ENCODE data around the gene MYOCD.
"Not testable (repeated sequence)": the region's sequence is repeated elsewhere in the genome, so short reads cannot be mapped to it uniquely, and the experiment has no call there.

DNA sequence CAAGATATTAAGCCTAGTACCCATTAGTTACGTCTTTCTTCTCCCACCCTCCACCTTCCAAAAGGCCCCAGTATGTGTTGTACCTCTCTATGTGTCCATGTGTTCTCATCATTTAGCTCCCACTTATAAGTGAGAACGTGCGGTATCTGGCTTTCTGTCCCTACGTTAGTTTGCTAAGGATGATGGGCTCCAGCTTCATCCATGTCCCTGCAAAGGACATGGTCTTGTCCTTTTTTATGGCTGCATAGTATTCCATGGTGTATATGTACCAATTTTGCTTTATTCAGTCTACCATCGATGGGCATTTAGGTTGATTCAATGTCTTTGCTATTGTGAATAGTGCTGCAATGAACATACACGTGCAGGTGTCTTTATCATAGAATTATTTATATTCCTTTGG is 29.7 kb upstream of the MYOCD start:
- TF ChIP-seq, protein P1, sequence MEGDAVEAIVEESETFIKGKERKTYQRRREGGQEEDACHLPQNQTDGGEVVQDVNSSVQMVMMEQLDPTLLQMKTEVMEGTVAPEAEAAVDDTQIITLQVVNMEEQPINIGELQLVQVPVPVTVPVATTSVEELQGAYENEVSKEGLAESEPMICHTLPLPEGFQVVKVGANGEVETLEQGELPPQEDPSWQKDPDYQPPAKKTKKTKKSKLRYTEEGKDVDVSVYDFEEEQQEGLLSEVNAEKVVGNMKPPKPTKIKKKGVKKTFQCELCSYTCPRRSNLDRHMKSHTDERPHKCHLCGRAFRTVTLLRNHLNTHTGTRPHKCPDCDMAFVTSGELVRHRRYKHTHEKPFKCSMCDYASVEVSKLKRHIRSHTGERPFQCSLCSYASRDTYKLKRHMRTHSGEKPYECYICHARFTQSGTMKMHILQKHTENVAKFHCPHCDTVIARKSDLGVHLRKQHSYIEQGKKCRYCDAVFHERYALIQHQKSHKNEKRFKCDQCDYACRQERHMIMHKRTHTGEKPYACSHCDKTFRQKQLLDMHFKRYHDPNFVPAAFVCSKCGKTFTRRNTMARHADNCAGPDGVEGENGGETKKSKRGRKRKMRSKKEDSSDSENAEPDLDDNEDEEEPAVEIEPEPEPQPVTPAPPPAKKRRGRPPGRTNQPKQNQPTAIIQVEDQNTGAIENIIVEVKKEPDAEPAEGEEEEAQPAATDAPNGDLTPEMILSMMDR (IDR thresholded peaks at IDR 0.05 in 2 of 3, conservative IDR thresholded peaks at IDR 0.05 in 1 of 3; ENCODE audit: borderline replicate concordance in 1 of 3, insufficient read depth in 1 of 3, low read depth in 2 of 3, low read length in 2 of 3): not testable (repeated sequence)
- not testable (repeated sequence) for TF ChIP-seq CEBPB (IDR thresholded peaks at IDR 0.05; ENCODE audit: low read depth); ZNF274 (IDR thresholded peaks at IDR 0.05; ENCODE audit: low read depth, low read length); POLR2AphosphoS5 (IDR thresholded peaks at IDR 0.05; ENCODE audit: low read depth, low read length); JUND (IDR thresholded peaks at IDR 0.05); EZH2 (IDR thresholded peaks at IDR 0.05); YY1 (IDR thresholded peaks at IDR 0.05; ENCODE audit: extremely low read depth, insufficient replicate concordance, low read depth, low read length); RAD21 (IDR thresholded peaks at IDR 0.05; ENCODE audit: low read depth); ELF1 (IDR thresholded peaks at IDR 0.05; ENCODE audit: borderline replicate concordance, low read depth); POLR2A (IDR thresholded peaks at IDR 0.05; ENCODE audit: borderline replicate concordance, extremely low read depth, insufficient read depth, insufficient read length); EZH2phosphoT487 (IDR thresholded peaks at IDR 0.05; ENCODE audit: borderline replicate concordance); ZFX (IDR thresholded peaks at IDR 0.05)
- TF ChIP-seq, protein P2, sequence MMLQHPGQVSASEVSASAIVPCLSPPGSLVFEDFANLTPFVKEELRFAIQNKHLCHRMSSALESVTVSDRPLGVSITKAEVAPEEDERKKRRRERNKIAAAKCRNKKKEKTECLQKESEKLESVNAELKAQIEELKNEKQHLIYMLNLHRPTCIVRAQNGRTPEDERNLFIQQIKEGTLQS (IDR thresholded peaks at IDR 0.05): not testable (repeated sequence)
